Ramos (cell line): ENCODE data around the gene BMP6.
"Not testable (repeated sequence)": the region's sequence is repeated elsewhere in the genome, so short reads cannot be mapped to it uniquely, and the experiment has no call there.

Source experiments
- in situ Hi-C: fragments of 300-500 bp; cut with MboI; formaldehyde crosslinking; loops from one replicate; pipeline ENCODE4 v1.14.3; 2022; ENCODE audit warnings: low sequenced_read_pairs; ENCODE audit not compliant: unreplicated experiment

The BMP6 gene

DNA sequence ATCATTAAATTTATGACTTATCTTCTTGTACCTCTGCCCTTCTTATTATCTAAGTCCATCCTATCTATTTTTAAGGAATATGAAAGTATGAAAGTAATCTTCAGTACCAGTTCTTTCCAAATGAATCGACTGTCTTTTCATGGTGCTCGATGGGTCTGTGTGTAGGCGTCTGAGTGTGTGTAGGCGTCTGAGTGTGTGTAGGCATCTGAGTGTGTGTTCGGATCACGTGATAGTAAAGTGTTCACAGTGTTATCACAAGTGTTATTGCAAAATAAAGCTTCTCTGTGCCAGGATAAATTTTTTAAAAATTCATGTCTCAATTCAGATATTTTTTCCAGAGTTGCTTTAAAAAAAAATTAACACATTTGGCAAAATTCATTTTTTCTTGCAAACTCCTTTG lies 58.3 kb downstream of the BMP6 start:
- in situ Hi-C loops = no loop called here

- in situ Hi-C loops = no loop called here
Observed at GRCh38 chr6:7784706-7785105, 58.8 kb downstream of the BMP6 start.

GRCh38 chr6:7785243-7786035 lies 59.5 kb downstream of the BMP6 start:
- in situ Hi-C loops = no loop called here

GRCh38 chr6:7786214-7786661 lies 60.3 kb downstream of the BMP6 start:
- in situ Hi-C loops = no loop called here

- in situ Hi-C loops = no loop called here
Observed at GRCh38 chr6:7787137-7787608, 61.3 kb downstream of the BMP6 start.

GRCh38 chr6:7787731-7788130 lies 61.8 kb downstream of the BMP6 start:
- in situ Hi-C loops = no loop called here

DNA sequence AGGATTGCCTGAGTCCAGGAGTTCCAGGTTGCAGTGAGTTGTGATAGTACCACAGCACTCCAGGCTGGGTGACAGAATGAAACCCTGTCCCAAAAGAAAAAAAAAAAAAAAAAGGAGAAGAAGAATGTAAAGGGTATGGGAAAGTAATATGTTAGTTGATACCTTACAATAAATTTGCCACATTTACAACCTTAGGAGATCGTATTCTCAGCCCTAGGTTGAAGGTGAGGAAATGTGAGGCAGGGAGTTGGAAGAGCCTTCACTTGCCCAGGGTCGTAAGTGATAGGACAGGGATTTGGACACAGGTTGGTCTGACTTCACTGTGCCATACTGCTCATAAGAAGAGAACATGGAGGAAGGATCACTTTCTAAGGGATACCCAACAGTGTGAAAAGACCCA lies 68.6 kb downstream of the BMP6 start:
- in situ Hi-C loops = no loop called here

DNA sequence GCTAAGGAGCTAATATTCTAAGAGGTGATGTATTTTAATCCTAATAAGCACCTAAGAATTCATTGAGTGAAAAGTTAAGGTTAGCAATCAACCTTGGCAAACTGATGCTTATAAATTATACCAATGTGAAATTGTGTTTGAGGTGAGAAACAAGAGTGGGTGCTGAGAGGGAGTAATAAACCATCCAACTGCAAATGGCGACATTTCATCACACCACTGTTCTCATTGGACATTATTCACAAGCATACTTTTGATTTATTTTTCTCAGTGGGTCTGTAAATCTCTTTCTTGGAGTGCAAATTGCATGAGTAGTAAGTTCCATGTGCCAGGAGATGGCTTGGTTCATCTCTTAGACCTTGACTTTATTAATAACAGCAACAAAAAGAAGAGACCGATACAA lies 71.5 kb downstream of the BMP6 start:
- in situ Hi-C loops = no loop called here

GRCh38 chr6:7798751-7799150 lies 72.9 kb downstream of the BMP6 start:
- in situ Hi-C loops = no loop called here

DNA sequence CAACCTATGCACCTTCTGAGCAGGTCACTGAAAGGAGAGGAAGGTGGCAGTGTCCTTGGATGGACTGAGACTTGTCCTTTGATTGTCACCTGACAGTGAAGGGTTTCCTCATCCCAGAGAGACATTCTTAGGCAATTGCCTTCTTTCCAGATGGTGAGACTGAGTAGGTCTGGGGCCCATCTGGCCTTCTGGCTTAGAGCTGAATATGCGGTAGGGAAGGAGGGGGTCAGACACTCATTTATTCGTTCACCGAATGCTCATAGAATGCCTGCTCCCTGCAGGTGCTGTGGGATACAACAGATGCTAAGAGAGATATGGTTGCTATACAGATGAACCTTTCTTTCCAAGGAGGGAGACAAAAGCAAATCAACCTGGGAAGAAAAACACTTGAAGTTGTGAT lies 76.8 kb downstream of the BMP6 start:
- in situ Hi-C loops = no loop called here

DNA sequence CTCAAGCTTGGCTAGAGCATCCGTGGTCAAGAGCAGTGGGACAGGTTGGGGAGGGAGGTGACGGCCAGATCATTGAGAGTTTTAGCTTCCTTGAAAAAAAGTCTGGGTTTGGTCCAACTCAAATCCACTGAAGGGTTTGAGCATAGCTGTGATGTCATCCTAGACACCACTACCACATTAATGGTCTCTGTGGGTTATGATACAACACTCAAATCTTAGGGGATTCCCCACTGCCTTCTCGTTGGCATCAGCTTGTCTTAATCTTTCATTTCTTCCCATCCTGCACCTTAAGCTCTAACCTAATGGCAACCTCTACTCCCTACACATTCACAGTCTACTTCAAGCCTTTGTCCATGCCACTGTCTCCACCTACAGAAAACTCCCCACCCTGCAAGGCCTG lies 77.3 kb downstream of the BMP6 start:
- in situ Hi-C loops = no loop called here

DNA sequence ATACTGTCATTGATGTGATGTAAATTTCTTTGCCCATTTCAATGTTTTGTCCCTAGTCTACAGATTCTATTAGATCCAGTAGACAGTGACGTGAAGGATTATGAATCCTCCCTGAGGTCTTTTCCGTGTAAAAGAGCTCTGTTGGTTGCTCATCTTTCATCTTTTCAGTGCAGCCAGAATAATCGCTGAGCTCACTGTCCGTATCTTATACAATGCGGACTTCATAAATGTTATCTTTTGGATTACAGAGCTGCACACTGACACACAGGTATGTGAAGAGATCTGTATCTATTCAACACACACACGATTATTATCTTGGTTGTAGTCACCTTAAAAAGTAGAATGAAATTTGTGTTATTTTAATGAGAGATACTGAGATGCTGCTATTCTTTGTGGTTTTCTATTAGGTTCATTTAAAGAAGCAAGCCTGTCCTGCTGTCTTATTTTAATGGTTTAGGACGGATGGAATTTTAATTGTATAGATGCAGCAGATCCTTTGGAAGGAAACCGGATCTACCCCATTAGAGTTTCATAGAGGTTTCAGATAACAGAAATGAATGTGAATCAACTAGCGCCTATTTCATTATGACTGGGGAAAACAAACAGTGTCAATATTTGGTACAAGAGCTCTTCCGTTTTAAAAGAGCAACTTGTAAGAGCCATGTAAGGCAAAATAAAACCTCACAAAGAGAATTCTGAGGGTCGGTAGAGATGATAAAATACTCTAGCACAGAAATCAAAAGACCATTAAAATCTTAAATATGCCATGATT lies 79.4 kb downstream of the BMP6 start:
- in situ Hi-C loops = no loop called here

- in situ Hi-C loops = no loop called here
Observed at GRCh38 chr6:7805850-7806214, 79.9 kb downstream of the BMP6 start.

DNA sequence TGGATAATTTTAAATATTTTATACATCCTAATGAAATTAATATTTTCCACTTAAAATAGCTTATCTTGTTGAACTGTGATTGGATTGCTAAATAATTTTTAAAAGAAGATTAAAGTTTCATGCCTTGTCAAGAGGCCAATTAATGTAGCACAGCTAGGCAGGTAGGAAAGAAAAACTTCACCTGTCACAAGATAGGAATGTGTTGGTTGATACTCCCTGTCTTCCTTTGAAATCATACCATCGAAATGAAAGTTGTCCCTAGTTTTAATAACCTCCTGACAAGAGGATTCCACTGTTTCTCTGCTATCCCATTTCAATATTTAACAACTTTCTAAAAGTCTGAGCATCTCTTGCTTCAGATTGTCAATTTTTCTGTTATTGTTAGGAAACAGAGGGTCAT lies 80.8 kb downstream of the BMP6 start:
- in situ Hi-C loops = no loop called here

- in situ Hi-C loops = no loop called here
Observed at GRCh38 chr6:7809346-7809745, 83.4 kb downstream of the BMP6 start.

DNA sequence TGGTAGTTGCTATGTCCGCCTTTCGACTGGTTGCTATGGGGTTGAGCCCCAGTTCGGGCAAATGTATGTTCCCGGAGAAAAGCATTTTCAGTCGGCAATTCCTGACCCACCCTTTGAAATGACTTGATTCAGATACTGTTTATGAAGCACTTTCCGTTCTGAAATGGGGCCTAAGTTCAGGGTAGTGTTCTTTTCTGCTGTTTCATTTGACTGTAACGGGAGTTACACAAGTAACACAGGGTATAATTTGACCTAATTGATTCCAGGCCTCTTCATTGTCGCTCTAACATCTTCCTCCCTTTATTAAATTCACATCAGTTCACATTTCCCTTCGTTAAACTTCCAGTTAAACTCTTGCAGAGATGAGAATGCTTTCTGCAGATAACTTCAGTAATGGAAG lies 85.5 kb downstream of the BMP6 start:
- in situ Hi-C loops = no loop called here

GRCh38 chr6:7812623-7813022 lies 86.7 kb downstream of the BMP6 start:
- in situ Hi-C loops = no loop called here

GRCh38 chr6:7813193-7813592 lies 87.3 kb downstream of the BMP6 start:
- in situ Hi-C loops = no loop called here

DNA sequence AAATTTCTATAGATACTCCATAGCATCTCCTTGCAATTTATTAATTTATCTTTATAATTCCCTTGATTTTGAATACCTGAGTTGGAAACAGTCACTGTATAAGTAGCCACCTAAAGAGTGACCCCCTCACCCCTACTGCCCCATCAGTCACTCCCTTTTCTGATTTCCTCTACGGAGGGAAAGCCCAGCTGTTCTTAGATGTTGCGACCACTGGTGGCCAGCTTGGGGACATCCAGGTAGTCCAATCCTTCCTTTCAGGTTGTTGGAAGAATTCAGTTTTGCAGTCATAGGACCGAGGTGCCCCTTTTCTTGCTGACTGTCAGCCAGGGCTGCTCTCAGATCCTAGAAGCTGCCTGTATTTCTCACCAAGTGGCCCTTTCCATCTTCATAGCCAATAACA lies 87.8 kb downstream of the BMP6 start:
- in situ Hi-C loops = no loop called here

GRCh38 chr6:7815716-7816115 lies 89.8 kb downstream of the BMP6 start:
- in situ Hi-C loops = no loop called here

GRCh38 chr6:7817184-7817583 lies 91.3 kb downstream of the BMP6 start:
- in situ Hi-C loops = not testable (repeated sequence)
